Measurements from ENCODE around the gene EPO.

Gene EPO

GRCh38 chr7:100679927-100680575 is 40.2 kb upstream of the EPO start:
- H3K4me1 Mint-ChIP-seq, result peaks cover 8% of the 10 kb centered on the region
- no peaks in the 10 kb centered on the region for H3K9me3 Mint-ChIP-seq
- no peaks in the 10 kb centered on the region for H3K27me3 Mint-ChIP-seq
- H3K27ac Mint-ChIP-seq, result peak overlapping the region; percentile 51
- peaks cover 12% of the 10 kb centered on the region for H3K36me3 Mint-ChIP-seq
- H3K4me3 Mint-ChIP-seq, result no peak overlapping the region
- ATAC-seq (ENCODE audit: low read depth) (no peak), DNase-seq (ENCODE audit: low spot score in 2 of 2) (no peak)

GRCh38 chr7:100680576-100681271 is 39.5 kb upstream of the EPO start:
- Mint-ChIP-seq H3K4me3 (no peak overlapping the region), H3K27ac (no peak overlapping the region), H3K9me3 (no peaks in the 10 kb centered on the region), H3K36me3 (peaks cover 12% of the 10 kb centered on the region), H3K4me1 (peaks cover 8% of the 10 kb centered on the region), H3K27me3 (no peaks in the 10 kb centered on the region)
- DNase-seq (ENCODE audit: low spot score in 2 of 2) (no peak), ATAC-seq (ENCODE audit: low read depth) (no peak)

DNA sequence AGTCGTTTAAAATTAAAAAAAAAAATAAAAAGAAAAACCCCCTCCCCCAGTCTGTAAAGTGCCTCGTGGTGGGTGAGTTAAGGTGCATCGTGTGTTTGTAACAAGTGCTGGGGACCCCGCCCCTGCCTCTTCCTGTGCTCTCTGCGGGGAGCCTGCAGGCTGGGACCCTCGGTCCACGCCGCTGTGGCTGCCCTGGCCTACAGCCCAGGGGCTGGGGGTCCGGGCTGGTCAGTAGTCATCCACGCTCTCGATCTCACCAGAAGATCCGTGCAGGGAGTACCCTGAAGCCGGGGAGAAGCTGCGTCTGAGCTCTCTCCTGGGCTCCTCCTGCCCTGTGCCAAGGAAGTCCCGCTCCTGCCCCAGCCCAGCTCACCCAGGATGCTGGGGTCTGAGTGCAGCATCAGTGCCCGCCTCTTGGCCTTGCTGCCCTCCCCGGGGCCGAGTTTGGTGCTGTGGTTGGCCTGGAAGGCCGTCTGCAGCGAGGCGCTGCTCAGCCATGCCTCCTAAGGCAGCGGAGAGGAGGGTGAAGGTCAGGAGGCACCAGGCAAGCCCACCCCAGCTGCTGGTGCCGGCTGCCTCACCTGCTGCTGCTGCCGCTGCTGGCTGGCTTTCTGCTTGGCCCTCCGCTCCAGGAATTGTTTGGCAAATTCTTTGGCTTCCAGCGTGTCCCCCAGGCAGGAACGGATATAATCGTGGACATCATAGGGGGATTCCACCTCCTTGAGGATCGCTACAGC is 38.6 kb upstream of the EPO start:
- Mint-ChIP-seq H3K4me3 (no peak overlapping the region), H3K27ac (no peak overlapping the region), H3K27me3 (no peaks in the 10 kb centered on the region), H3K36me3 (peaks cover 12% of the 10 kb centered on the region), H3K9me3 (no peaks in the 10 kb centered on the region), H3K4me1 (peaks cover 5% of the 10 kb centered on the region)
- no peak for ATAC-seq (ENCODE audit: low read depth)
- no peak for DNase-seq (ENCODE audit: low spot score in 2 of 2)

GRCh38 chr7:100682228-100682741 is 38.0 kb upstream of the EPO start:
- DNase-seq (ENCODE audit: low spot score in 2 of 2) (no peak), ATAC-seq (ENCODE audit: low read depth) (no peak)
- no peak overlapping the region for H3K4me3 Mint-ChIP-seq
- no peaks in the 10 kb centered on the region for H3K27me3 Mint-ChIP-seq
- H3K27ac Mint-ChIP-seq, result no peak overlapping the region
- peaks cover 5% of the 10 kb centered on the region for H3K4me1 Mint-ChIP-seq
- H3K9me3 Mint-ChIP-seq, result no peaks in the 10 kb centered on the region
- H3K36me3 Mint-ChIP-seq, result peaks cover 14% of the 10 kb centered on the region

DNA sequence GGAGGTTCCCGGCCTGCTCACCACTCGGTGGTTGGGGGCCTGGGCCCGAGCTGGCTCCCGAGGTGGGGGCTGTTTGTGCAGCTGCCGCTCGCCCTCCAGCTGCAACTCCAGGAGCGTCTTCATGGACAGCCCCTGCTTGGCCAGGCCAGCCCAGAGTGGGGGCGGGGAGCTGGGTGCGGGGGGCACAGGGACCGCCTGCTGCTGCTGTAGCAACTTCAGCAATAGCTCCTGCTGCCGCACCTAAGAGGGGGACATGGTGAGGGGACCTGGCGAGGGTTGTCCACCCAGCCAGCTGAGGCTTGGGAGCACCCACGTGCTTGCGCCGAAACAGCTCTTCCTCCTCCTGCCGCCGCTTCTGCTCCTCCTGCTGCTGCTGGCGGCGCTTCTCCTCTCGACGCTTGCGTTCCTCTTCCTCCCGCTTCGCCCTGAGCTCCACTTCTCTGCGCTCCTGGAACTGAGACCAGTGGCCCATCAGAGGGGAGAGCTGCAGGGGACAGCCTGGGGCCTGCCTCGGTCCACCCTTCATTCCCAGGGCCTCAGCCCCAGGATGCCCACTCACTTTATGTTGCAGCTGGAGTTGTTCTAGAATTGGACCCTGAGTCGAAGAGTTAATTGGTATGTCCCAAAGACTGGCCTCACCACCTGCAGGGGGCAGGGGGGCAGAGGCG is 37.1 kb upstream of the EPO start:
- H3K9me3 Mint-ChIP-seq, result no peaks in the 10 kb centered on the region
- no peak for ATAC-seq (ENCODE audit: low read depth)
- H3K36me3 Mint-ChIP-seq, result peaks cover 15% of the 10 kb centered on the region
- H3K4me1 Mint-ChIP-seq, result peaks cover 3% of the 10 kb centered on the region
- no peak overlapping the region for H3K4me3 Mint-ChIP-seq
- no peak for DNase-seq (ENCODE audit: low spot score in 2 of 2)
- H3K27me3 Mint-ChIP-seq, result no peaks in the 10 kb centered on the region
- no peak overlapping the region for H3K27ac Mint-ChIP-seq

DNA sequence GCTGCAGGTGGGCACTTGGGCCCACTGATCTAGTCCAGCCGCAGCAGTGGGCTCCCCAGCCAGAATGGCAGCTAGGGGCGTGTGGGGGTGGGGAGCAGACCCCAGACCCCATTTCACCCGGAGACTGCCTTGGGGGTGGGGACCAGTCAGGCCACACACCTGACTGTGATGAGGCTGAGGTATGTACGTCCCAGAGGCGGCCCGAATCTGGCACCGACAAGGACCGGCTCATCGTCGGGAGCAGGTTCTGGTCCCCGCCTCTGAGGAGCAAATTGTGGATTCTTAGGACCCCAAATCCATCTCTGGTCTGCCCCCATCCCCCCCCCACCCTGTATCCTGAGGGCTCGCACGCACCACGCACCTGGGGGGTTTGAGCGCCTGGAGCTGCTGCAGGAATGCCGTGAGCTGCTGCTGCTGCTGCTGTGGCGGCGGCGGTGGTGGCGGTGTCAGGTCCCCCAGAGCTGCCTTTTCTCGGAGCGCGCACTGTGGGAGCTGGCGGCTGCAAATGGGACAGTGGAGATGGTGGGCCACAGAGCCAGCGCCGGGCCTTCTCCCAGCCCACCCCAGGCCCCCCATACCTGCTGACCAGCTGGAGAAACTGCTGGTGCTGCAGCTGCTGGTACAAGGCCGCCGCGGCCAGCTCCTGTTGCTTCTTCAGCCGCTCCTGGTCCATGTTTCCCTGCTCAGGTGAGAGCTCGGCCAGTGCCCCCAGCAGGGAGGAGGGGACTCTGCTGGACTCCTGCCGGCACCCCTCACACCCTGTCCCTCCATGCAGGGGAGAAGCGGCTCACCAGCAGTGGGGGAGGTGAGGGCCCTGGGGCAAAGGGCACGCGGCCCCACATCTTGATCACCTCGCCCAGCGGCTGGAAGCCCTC is 36.4 kb upstream of the EPO start:
- H3K36me3 Mint-ChIP-seq, result peaks cover 13% of the 10 kb centered on the region
- H3K4me3 Mint-ChIP-seq, result no peak overlapping the region
- H3K27ac Mint-ChIP-seq, result no peak overlapping the region
- DNase-seq (ENCODE audit: low spot score in 2 of 2) (no peak), ATAC-seq (ENCODE audit: low read depth) (no peak)
- no peaks in the 10 kb centered on the region for H3K9me3 Mint-ChIP-seq
- H3K27me3 Mint-ChIP-seq, result no peaks in the 10 kb centered on the region
- H3K4me1 Mint-ChIP-seq, result peaks cover 6% of the 10 kb centered on the region

DNA sequence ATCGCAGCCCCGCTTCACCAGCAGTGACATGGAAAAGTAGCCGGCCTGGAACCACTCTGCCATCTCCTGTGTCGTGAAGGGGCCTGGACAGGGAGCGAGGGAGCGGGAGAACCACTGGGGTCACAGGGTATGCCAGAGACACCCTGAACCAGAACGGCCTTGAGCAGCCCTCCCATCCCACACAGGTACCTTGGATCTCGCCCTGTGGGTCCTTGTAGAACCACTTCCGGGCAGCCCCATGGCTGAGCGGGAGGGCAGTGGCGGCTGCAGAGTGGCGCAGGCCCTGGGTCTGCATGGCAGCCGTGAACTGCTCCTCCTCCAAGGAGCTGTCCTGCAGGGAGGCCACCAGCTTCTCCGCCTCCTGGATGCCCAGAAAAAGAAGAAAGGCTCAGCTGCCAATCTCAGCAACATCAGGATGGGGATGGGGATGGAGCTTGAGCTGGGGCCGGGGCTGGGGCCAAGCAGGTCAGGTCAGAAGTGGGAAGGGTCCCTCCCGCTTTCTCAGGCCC is 35.7 kb upstream of the EPO start:
- peaks cover 10% of the 10 kb centered on the region for H3K4me1 Mint-ChIP-seq
- no peak overlapping the region for H3K4me3 Mint-ChIP-seq
- ATAC-seq (ENCODE audit: low read depth) (no peak), DNase-seq (ENCODE audit: low spot score in 2 of 2) (no peak)
- no peaks in the 10 kb centered on the region for H3K27me3 Mint-ChIP-seq
- H3K36me3 Mint-ChIP-seq, result peaks cover 13% of the 10 kb centered on the region
- H3K9me3 Mint-ChIP-seq, result no peaks in the 10 kb centered on the region
- H3K27ac Mint-ChIP-seq, result no peak overlapping the region

- Mint-ChIP-seq H3K27ac (no peak overlapping the region), H3K4me1 (peaks cover 11% of the 10 kb centered on the region), H3K9me3 (no peaks in the 10 kb centered on the region), H3K4me3 (no peak overlapping the region), H3K36me3 (peaks cover 12% of the 10 kb centered on the region), H3K27me3 (no peaks in the 10 kb centered on the region)
- DNase-seq (ENCODE audit: low spot score in 2 of 2) (no peak), ATAC-seq (ENCODE audit: low read depth) (no peak)
These were observed 35.1 kb upstream of the EPO start for GRCh38 chr7:100685049-100685605.

- Mint-ChIP-seq H3K36me3 (peaks cover 11% of the 10 kb centered on the region), H3K9me3 (no peaks in the 10 kb centered on the region), H3K27ac (no peak overlapping the region), H3K4me1 (peaks cover 9% of the 10 kb centered on the region), H3K27me3 (no peaks in the 10 kb centered on the region), H3K4me3 (no peak overlapping the region)
- DNase-seq (ENCODE audit: low spot score in 2 of 2), result no peak
- ATAC-seq (ENCODE audit: low read depth), result no peak
These were observed 34.6 kb upstream of the EPO start for GRCh38 chr7:100685631-100686145.

DNA sequence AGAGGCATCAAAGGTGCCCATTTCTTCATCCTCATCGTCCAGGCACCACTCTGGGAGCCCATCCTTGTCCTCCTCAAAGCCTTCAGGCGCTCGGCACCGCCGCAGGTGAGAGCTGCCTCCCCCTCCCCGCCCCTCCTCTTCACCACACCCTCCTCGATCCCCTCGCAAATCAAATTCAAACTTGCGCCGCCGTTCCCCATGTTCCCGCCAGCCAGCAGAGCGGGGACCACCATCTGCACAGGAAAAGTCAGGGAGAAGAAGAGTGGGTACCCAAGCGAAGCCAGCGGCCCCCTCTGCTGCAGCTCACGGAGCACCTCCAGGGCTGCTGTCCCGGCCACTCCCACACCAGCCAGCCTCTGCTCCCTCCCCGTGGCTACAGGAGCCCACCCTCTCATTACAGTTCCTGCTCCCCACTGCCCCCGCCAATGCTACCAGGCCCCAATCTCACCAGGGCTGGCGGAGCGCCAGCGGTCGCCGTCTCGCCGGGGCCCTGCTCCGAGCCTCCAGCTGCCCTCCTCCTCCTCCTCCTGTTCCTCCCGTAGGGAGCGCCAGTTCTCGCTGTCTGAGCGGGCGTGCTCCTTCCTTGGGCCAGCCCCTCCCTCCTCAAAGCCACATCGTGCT is 34.0 kb upstream of the EPO start:
- Mint-ChIP-seq H3K27ac (no peak overlapping the region), H3K27me3 (no peaks in the 10 kb centered on the region), H3K9me3 (no peaks in the 10 kb centered on the region), H3K4me3 (no peak overlapping the region), H3K36me3 (peaks cover 11% of the 10 kb centered on the region), H3K4me1 (peaks cover 9% of the 10 kb centered on the region)
- DNase-seq (ENCODE audit: low spot score in 2 of 2) (no peak), ATAC-seq (ENCODE audit: low read depth) (no peak)

- Mint-ChIP-seq H3K4me3 (no peak overlapping the region), H3K27ac (no peak overlapping the region), H3K27me3 (no peaks in the 10 kb centered on the region), H3K36me3 (peaks cover 11% of the 10 kb centered on the region), H3K4me1 (peaks cover 12% of the 10 kb centered on the region), H3K9me3 (no peaks in the 10 kb centered on the region)
- ATAC-seq (ENCODE audit: low read depth) (no peak), DNase-seq (ENCODE audit: low spot score in 2 of 2) (no peak)
These were observed 33.5 kb upstream of the EPO start for GRCh38 chr7:100686822-100687211.

DNA sequence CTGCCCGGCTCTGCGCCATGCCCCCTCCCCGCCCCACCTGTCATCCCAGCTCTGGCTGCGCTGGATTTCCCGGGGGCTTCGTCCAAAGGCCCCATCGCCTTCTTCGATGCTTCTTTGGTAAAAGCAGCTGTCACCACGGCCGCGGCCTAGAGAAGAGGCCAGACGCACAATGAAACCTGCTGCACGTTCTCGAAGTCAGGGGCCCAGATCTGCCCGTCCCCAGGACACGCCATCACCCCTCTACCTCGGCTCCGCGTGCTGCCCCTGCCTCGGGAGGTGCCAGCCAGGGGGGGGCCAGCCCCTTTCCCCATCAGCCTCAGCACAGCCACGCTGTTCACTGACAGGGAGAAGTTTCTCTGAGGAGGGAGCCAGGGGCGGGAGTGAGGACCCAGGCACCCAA is 33.0 kb upstream of the EPO start:
- DNase-seq (ENCODE audit: low spot score in 2 of 2), result no peak
- H3K4me3 Mint-ChIP-seq, result no peak overlapping the region
- H3K9me3 Mint-ChIP-seq, result no peaks in the 10 kb centered on the region
- H3K27ac Mint-ChIP-seq, result no peak overlapping the region
- H3K4me1 Mint-ChIP-seq, result peaks cover 15% of the 10 kb centered on the region
- ATAC-seq (ENCODE audit: low read depth), result no peak
- no peaks in the 10 kb centered on the region for H3K27me3 Mint-ChIP-seq
- H3K36me3 Mint-ChIP-seq, result peaks cover 11% of the 10 kb centered on the region

All from memory B cell (primary cell).